ENCODE data around the gene SLCO6A1. TPM values are rescaled to one million over a fixed set of nuclear protein-coding genes. Genes with fewer than 3 reads are reported as not detected.

The SLCO6A1 gene, protein sequence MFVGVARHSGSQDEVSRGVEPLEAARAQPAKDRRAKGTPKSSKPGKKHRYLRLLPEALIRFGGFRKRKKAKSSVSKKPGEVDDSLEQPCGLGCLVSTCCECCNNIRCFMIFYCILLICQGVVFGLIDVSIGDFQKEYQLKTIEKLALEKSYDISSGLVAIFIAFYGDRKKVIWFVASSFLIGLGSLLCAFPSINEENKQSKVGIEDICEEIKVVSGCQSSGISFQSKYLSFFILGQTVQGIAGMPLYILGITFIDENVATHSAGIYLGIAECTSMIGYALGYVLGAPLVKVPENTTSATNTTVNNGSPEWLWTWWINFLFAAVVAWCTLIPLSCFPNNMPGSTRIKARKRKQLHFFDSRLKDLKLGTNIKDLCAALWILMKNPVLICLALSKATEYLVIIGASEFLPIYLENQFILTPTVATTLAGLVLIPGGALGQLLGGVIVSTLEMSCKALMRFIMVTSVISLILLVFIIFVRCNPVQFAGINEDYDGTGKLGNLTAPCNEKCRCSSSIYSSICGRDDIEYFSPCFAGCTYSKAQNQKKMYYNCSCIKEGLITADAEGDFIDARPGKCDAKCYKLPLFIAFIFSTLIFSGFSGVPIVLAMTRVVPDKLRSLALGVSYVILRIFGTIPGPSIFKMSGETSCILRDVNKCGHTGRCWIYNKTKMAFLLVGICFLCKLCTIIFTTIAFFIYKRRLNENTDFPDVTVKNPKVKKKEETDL
- total RNA-seq: 0.14 TPM in 1 of 2 replicates, not detected in the other

GRCh38 chr5:102498271-102499034 is at the start of gene SLCO6A1:
SLCO6A1 (minus strand) TSS chr5:102499001; CDS start chr5:102498844, 157 bp downstream.

Other genes starting within 250 kb of the SLCO6A1 start
- gene SLCO4C1, start 202.7 kb downstream of the SLCO6A1 start, total RNA-seq: under 0.01 and 0.21 TPM in 2 replicates

All from airway epithelial cell (primary cell).